ENCODE measurements around the gene MYEF2. TPM values are rescaled to one million over a fixed set of nuclear protein-coding genes. Genes with fewer than 3 reads are reported as not detected.

MYEF2 gene
- total RNA-seq, 6 donors from 2014 or later: 12.6 to 44.0 (median 28.0) TPM

DNA sequence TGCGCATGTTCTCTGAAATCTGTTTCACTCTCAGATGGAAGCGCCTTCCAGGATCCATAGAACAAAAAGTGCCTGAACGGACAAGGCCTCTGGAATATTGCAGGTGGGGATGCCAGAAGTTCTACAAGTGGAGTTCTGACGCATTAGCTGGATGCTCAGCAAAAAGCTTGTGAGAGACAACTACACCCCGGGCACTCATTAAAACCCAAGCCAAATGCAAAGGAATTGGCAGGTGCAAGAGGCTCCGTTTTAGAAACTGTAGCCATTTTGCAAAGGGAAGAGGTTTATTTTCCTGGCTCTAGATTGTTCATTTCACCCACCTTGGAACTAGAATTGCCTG, 92.5 kb downstream of the MYEF2 start:
- H3K4me3 ChIP-seq: no peak overlapping the region
- H3K36me3 ChIP-seq: no peaks in the 10 kb centered on the region
- no peak for TF ChIP-seq POLR2AphosphoS5 (IDR thresholded peaks at IDR 0.05)
- no peak for TF ChIP-seq POLR2A (IDR thresholded peaks at IDR 0.05)
- TF ChIP-seq, protein P1, sequence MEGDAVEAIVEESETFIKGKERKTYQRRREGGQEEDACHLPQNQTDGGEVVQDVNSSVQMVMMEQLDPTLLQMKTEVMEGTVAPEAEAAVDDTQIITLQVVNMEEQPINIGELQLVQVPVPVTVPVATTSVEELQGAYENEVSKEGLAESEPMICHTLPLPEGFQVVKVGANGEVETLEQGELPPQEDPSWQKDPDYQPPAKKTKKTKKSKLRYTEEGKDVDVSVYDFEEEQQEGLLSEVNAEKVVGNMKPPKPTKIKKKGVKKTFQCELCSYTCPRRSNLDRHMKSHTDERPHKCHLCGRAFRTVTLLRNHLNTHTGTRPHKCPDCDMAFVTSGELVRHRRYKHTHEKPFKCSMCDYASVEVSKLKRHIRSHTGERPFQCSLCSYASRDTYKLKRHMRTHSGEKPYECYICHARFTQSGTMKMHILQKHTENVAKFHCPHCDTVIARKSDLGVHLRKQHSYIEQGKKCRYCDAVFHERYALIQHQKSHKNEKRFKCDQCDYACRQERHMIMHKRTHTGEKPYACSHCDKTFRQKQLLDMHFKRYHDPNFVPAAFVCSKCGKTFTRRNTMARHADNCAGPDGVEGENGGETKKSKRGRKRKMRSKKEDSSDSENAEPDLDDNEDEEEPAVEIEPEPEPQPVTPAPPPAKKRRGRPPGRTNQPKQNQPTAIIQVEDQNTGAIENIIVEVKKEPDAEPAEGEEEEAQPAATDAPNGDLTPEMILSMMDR (IDR thresholded peaks at IDR 0.05): no peak
- no peak for TF ChIP-seq EP300 (IDR thresholded peaks at IDR 0.05)
- no peaks in the 10 kb centered on the region for H3K27me3 ChIP-seq
- no peak overlapping the region for H3K27ac ChIP-seq
- no peak for ATAC-seq (ENCODE audit: low FRiP score in 2 of 2)
- no peaks in the 10 kb centered on the region for H3K9me3 ChIP-seq
- DNase-seq: no peak
- 92 to 94% methylated on average over 6 of the region's 6 CpGs for WGBS, 2 donors
- no peaks in the 10 kb centered on the region for H3K4me1 ChIP-seq

DNA sequence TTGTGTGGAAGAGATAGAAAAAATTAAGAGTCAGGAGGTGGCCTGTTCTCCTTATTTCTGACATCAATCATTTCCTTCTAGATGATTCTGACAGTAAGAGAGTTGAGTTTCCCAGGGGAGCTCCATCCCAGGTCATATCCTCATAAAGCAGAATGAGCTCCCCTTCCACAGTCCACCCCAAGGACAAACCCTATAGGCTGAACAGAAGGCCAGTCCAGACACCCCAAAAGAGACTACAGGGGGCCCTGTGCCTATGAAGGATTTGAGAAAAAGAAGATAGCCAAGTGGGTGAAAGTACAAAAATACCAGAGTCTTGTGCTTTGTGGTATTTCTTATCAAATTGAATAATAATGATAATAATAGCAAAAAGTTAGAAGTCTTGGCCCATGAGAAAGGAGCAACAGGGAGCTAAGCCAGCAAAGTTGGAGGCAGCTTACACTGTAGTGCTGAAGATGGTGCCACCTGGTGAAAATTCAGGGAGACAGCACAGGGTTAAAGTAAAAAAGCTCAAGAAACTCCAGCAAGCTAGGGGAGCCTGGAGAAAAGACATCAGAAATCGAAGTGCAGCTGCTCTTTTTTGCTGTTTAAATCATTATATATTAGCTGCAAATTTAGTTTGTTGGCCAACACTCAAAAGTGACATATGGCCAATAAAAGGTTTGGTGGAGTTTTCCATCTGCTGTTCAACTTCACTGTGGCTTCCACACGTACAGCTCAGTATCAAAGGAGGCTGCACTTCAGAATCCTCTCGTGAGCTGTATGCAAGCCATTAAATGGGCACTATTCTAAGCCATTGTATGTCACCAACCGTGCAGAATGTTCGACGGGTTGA, 93.1 kb downstream of the MYEF2 start:
- no peaks in the 10 kb centered on the region for H3K9me3 ChIP-seq
- 63 to 76% methylated on average over 6 of the region's 6 CpGs for WGBS, 2 donors
- H3K36me3 ChIP-seq: no peaks in the 10 kb centered on the region
- ATAC-seq (ENCODE audit: low FRiP score in 2 of 2) (no peak), DNase-seq (peak in 1 of 2 donors; percentile 29)
- no peak overlapping the region for H3K27ac ChIP-seq
- H3K4me3 ChIP-seq: no peak overlapping the region
- TF ChIP-seq, protein P1 (IDR thresholded peaks at IDR 0.05): peak in 4 of 6 experiments; percentile 13 to 40 (median 30)
- no peak for TF ChIP-seq POLR2AphosphoS5 (IDR thresholded peaks at IDR 0.05)
- no peaks in the 10 kb centered on the region for H3K27me3 ChIP-seq
- no peaks in the 10 kb centered on the region for H3K4me1 ChIP-seq

Other genes starting within 250 kb of the MYEF2 start
- gene SLC24A5, start 57.3 kb downstream of the MYEF2 start, total RNA-seq: under 1 TPM in 1 of 6 donors, not detected in 5; 0.83 TPM
- not detected for gene CTXN2, start 13.4 kb upstream of the MYEF2 start, total RNA-seq
- not detected for gene SLC12A1, start 28.0 kb upstream of the MYEF2 start, total RNA-seq
- 10 to 100 TPM; 29.3 to 87.5 (median 61.2) TPM for gene DUT, start 153.1 kb upstream of the MYEF2 start, total RNA-seq